Keratinocyte (primary cell): ENCODE data around the gene KMT2C. TPM values are rescaled to one million over a fixed set of nuclear protein-coding genes. Genes with fewer than 3 reads are reported as not detected.
"Not testable (repeated sequence)": the region's sequence is repeated elsewhere in the genome, so short reads cannot be mapped to it uniquely, and the experiment has no call there.

Experiments used
- DNase-seq: peaks from one replicate; pipeline ENCODE4 v3.0.0-alpha.2; 2011; ENCODE audit warnings: low read depth, missing footprints, low spot score
- FAIRE-seq: peaks from 2 replicates; lab custom pipeline; 2011; peaks lifted over from hg19 to GRCh38; lab: Jason Lieb, UNC
- H2AFZ ChIP-seq: 2 replicates; pipeline ENCODE4 v1.6.0; 2012; ENCODE audit warnings: low read length, control low read depth, inconsistent platforms; ENCODE audit not compliant: control insufficient read depth
- H3K27ac ChIP-seq: 2 replicates; pipeline ENCODE4 v1.5.1; 2011; ENCODE audit warnings: low read length; ENCODE audit not compliant: control insufficient read depth, insufficient read depth
- H3K27me3 ChIP-seq: 3 replicates; pipeline ENCODE4 v1.6.0; 2011; ENCODE audit warnings: low read length; ENCODE audit not compliant: control insufficient read depth, insufficient read depth; ENCODE audit errors: extremely low read depth
- H3K36me3 ChIP-seq, 2 experiments: 2 replicates in 1 of 2; 3 replicates in 1 of 2; pipeline ENCODE4 v1.5.1; 2011; ENCODE audit warnings: low read length in 2 of 2, mild to moderate bottlenecking in 1 of 2; ENCODE audit not compliant: control insufficient read depth in 2 of 2, insufficient read depth in 2 of 2; ENCODE audit errors: extremely low read depth in 1 of 2
- H3K4me1 ChIP-seq: 3 replicates; pipeline ENCODE4 v1.5.1; 2011; ENCODE audit warnings: low read length; ENCODE audit not compliant: control insufficient read depth, insufficient read depth; ENCODE audit errors: extremely low read depth
- H3K4me2 ChIP-seq: 3 replicates; pipeline ENCODE4 v1.6.0; 2011; ENCODE audit warnings: low read depth, low read length; ENCODE audit not compliant: control insufficient read depth, insufficient read depth; ENCODE audit errors: extremely low read depth
- H3K4me3 ChIP-seq, 3 experiments: fragments of 200-600 bp in 1 of 3; sonication (generic) in 1 of 3; 2 replicates in 2 of 3; 3 replicates in 1 of 3; pipeline ENCODE4 v1.5.1; 2011 to 2016; ENCODE audit warnings: low read length in 3 of 3, mild to moderate bottlenecking in 3 of 3, control low read depth in 2 of 3, inconsistent platforms in 1 of 3, low read depth in 1 of 3, mixed read lengths in 1 of 3, mixed run types in 1 of 3, moderate library complexity in 1 of 3; ENCODE audit not compliant: control insufficient read depth in 2 of 3, insufficient read depth in 2 of 3; ENCODE audit errors: extremely low read depth in 1 of 3
- H3K79me2 ChIP-seq: 2 replicates; pipeline ENCODE4 v1.6.0; 2012; ENCODE audit warnings: low read length; ENCODE audit not compliant: control insufficient read depth, insufficient read depth
- H3K9ac ChIP-seq: 3 replicates; pipeline ENCODE4 v1.6.0; 2011; ENCODE audit warnings: low read length; ENCODE audit not compliant: control insufficient read depth, insufficient read depth; ENCODE audit errors: extremely low read depth
- H3K9me1 ChIP-seq: 3 replicates; pipeline ENCODE4 v1.6.0; 2011; ENCODE audit warnings: low read length; ENCODE audit not compliant: control insufficient read depth, insufficient read depth; ENCODE audit errors: extremely low read depth
- H3K9me3 ChIP-seq: 2 replicates; pipeline ENCODE4 v1.5.1; 2012; ENCODE audit warnings: low read depth, low read length; ENCODE audit not compliant: control insufficient read depth
- H4K20me1 ChIP-seq: 3 replicates; pipeline ENCODE4 v1.6.0; 2011; ENCODE audit warnings: low read length; ENCODE audit not compliant: control insufficient read depth, insufficient read depth; ENCODE audit errors: extremely low read depth
- dilution Hi-C: fragments of 300-500 bp; cut with MboI; formaldehyde crosslinking; loops from one replicate; pipeline ENCODE4 v1.7.0; 2020; ENCODE audit warnings: low sequenced_read_pairs; ENCODE audit not compliant: extremely low pct_ligation_motif_present
- polyA plus RNA-seq, 5 experiments: library from polyadenylated mRNA; depleted of rRNA in 3 of 5; stranded (reverse) in 3 of 5; stranded (forward) in 1 of 5; unstranded in 1 of 5; fragments of >200 nt; gene quantifications; 1 replicate in 1 of 5; 2 replicates in 3 of 5; 3 replicates in 1 of 5; pipeline versions ENCODE4 v1.2.1 to v1.2.3, GENCODE V29; 2011 to 2012; ENCODE audit warnings: missing spikeins in 2 of 5, low read depth in 1 of 5, low replicate concordance in 1 of 5

KMT2C gene
- polyA plus RNA-seq, 1 donor (not counting 4 experiments of a cell fraction or from before 2014, with no cell fraction given) = 8.5 TPM

- dilution Hi-C loops, H2AFZ ChIP-seq, H4K20me1 ChIP-seq, H3K36me3 ChIP-seq, H3K4me2 ChIP-seq, FAIRE-seq, H3K79me2 ChIP-seq, H3K4me1 ChIP-seq, H3K4me3 ChIP-seq, DNase-seq, H3K9me1 ChIP-seq, H3K9me3 ChIP-seq, H3K27me3 ChIP-seq, H3K27ac ChIP-seq, H3K9ac ChIP-seq: not testable (repeated sequence)
Measured at GRCh38 chr7:152286219-152286618, 149.6 kb downstream of the KMT2C start.

- H3K36me3 ChIP-seq, H3K27ac ChIP-seq, H3K79me2 ChIP-seq, H2AFZ ChIP-seq, H3K9me1 ChIP-seq, H3K4me3 ChIP-seq, FAIRE-seq, H4K20me1 ChIP-seq, H3K4me2 ChIP-seq, H3K9me3 ChIP-seq, H3K9ac ChIP-seq, DNase-seq, H3K27me3 ChIP-seq, dilution Hi-C loops, H3K4me1 ChIP-seq: not testable (repeated sequence)
Measured at GRCh38 chr7:152284998-152285397, 150.8 kb downstream of the KMT2C start.

- H3K27me3 ChIP-seq, H3K9ac ChIP-seq, H3K36me3 ChIP-seq, H3K9me3 ChIP-seq, H3K79me2 ChIP-seq, H3K27ac ChIP-seq, H3K4me1 ChIP-seq, H2AFZ ChIP-seq, H4K20me1 ChIP-seq, DNase-seq, H3K9me1 ChIP-seq, dilution Hi-C loops, FAIRE-seq, H3K4me3 ChIP-seq, H3K4me2 ChIP-seq: not testable (repeated sequence)
Measured at GRCh38 chr7:152277687-152278086, 158.1 kb downstream of the KMT2C start.

- H3K4me1 ChIP-seq, dilution Hi-C loops, H3K9me3 ChIP-seq, H3K79me2 ChIP-seq, H3K27me3 ChIP-seq, FAIRE-seq, H3K36me3 ChIP-seq, H3K27ac ChIP-seq, H4K20me1 ChIP-seq, DNase-seq, H2AFZ ChIP-seq, H3K9me1 ChIP-seq, H3K4me3 ChIP-seq, H3K4me2 ChIP-seq, H3K9ac ChIP-seq: not testable (repeated sequence)
Measured at GRCh38 chr7:152270427-152270826, 165.4 kb downstream of the KMT2C start.

GRCh38 chr7:152266859-152267258 lies 168.9 kb downstream of the KMT2C start:
- H2AFZ ChIP-seq, H3K27me3 ChIP-seq, FAIRE-seq, H3K9me1 ChIP-seq, H3K4me1 ChIP-seq, H3K36me3 ChIP-seq, H3K4me3 ChIP-seq, H3K27ac ChIP-seq, H3K9me3 ChIP-seq, dilution Hi-C loops, H3K4me2 ChIP-seq, H3K79me2 ChIP-seq, DNase-seq, H3K9ac ChIP-seq, H4K20me1 ChIP-seq: not testable (repeated sequence)
